NCI-H1694 (cell line): ENCODE measurements around the gene CRYBG2.
"Not testable (repeated sequence)": the region's sequence is repeated elsewhere in the genome, so short reads cannot be mapped to it uniquely, and the experiment has no call there.

ENCODE experiments used
- DNase-seq: peaks from one replicate; lab custom pipeline; 2025; lab: John Stamatoyannopoulos, UW

CRYBG2 gene

GRCh38 chr1:26353976-26354820 lies at the start of gene CRYBG2:
TSS of gene CRYBG2 (minus strand) at chr1:26354130. CDS start at chr1:26346657, 7,473 bp downstream.
- DNase-seq = no peak

GRCh38 chr1:26403656-26404055 lies 49.7 kb upstream of the CRYBG2 start:
- DNase-seq = no peak

- DNase-seq = no peak
These were observed 48.0 kb upstream of the CRYBG2 start for GRCh38 chr1:26401891-26402290.

GRCh38 chr1:26399034-26399433 lies 45.1 kb upstream of the CRYBG2 start:
- DNase-seq = no peak

GRCh38 chr1:26395754-26396153 lies 41.8 kb upstream of the CRYBG2 start:
- no peak for DNase-seq

GRCh38 chr1:26391450-26391849 lies 37.5 kb upstream of the CRYBG2 start:
- DNase-seq = no peak

- DNase-seq = no peak
These were observed 35.8 kb upstream of the CRYBG2 start for GRCh38 chr1:26389604-26390247.

GRCh38 chr1:26388791-26389445 lies 35.0 kb upstream of the CRYBG2 start:
- DNase-seq = no peak

- DNase-seq = no peak
These were observed 33.5 kb upstream of the CRYBG2 start for GRCh38 chr1:26387447-26387846.

- not testable (repeated sequence) for DNase-seq
These were observed 31.1 kb upstream of the CRYBG2 start for GRCh38 chr1:26385063-26385462.

GRCh38 chr1:26384076-26384475 lies 30.1 kb upstream of the CRYBG2 start:
- DNase-seq = no peak

GRCh38 chr1:26378879-26379251 lies 24.9 kb upstream of the CRYBG2 start:
- DNase-seq = no peak

GRCh38 chr1:26378088-26378878 lies 24.4 kb upstream of the CRYBG2 start:
- DNase-seq = no peak

GRCh38 chr1:26376050-26376449 lies 22.1 kb upstream of the CRYBG2 start:
- no peak for DNase-seq

GRCh38 chr1:26375081-26375480 lies 21.2 kb upstream of the CRYBG2 start:
- no peak for DNase-seq

GRCh38 chr1:26374361-26374760 lies 20.4 kb upstream of the CRYBG2 start:
- DNase-seq = not testable (repeated sequence)

GRCh38 chr1:26373789-26374188 lies 19.9 kb upstream of the CRYBG2 start:
- DNase-seq = no peak

GRCh38 chr1:26373281-26373680 lies 19.4 kb upstream of the CRYBG2 start:
- no peak for DNase-seq

GRCh38 chr1:26372611-26373010 lies 18.7 kb upstream of the CRYBG2 start, which contains the start of gene ZNF683:
TSS of gene ZNF683 (minus strand) at chr1:26372750. CDS start at chr1:26368571, 4,179 bp downstream.
- not testable (repeated sequence) for DNase-seq

- DNase-seq = no peak
These were observed 18.1 kb upstream of the CRYBG2 start for GRCh38 chr1:26372039-26372438.

GRCh38 chr1:26370591-26371382 lies 16.9 kb upstream of the CRYBG2 start:
- DNase-seq = no peak
